NCI-H2029 treated with DMSO at 0.1 percent for 48 hours (cell line): Measurements from ENCODE around the gene MARK2.

Experiments
- DNase-seq: peaks from one replicate; lab custom pipeline; 2025; lab: John Stamatoyannopoulos, UW

Gene MARK2

DNA sequence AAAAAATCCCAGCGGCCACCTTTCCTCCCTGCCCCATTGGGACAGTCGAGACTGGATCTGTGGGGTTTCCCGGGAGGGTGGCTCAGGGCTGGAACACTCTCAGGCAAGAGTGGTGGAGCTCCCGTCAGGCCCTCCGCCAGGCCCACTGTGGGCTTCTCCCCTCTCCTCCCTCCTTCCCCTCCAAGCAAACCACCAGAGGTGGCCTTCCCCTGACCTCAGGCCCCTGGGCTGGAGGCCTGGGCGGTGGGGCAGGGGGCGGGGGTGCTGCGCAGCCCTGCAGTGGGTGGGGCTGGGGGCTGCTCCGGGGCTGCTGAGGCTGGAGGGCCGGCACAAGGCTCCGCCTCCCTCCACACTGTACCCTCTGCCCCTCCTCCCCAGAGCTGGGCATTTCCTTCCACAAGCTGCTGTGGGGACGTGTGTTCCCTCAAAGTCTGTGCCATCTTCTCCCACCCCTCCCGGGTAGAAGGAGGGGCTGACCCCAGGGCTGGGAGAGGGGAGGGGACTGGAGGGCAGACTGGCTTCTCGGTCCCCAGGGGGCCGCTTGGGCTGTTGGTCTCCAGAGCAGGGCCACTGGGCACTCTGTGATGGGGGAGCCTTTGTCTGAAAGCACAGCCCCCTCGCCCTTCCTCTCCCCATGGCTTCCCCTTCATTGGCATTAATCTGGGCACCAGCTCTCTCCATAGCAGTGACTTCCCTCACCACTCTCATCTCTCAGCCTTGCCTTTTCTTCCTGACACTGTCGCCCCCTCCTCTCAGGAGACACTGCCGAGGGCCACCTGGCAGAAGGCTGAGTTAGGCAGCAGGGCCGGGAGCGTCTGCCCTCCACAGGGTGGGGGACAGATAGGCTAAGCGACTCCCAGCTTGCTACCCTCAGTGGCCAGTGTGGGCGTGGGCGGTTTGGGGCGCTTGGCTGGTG, 70.9 kb downstream of the MARK2 start:
- DNase-seq: no peak

DNA sequence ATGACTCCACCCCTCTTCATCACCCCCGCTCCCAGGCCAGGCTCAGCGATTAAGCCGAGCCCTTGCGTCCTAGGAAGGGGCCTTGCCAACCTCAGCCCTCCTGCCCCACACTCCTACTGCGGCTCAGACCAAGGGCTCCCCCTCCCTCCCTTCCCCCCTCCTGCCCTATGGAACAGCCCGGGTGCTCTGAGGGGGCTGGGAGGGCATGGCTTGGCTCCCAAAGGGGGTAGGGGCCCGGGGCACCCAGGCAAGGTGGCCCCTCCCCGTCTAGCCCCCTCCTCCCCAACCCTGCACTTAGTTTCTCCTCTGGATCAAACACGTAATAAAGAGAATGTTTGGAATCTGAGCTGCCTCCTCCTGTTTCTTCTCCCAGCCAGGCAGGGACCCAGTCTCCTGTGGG, 71.8 kb downstream of the MARK2 start:
- DNase-seq: no peak

DNA sequence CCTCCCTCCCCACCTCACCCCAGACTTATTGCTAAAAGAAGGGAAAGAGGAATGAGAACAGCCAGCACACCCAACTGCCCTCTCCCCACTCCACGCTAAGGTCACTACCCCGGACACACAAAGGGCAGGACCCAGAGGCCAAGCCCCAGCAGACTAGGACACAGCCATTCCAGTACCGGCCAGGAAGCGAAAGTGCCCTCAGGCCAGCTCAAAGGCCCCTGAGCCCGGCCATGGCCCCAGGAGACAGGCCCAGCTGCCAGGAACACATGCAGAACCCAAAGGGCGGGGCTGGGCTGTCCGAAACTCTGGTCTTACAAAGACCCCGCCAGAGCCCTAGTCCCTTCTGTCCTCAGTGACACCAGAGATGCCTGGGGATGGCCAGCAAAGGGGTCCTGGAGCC, 72.5 kb downstream of the MARK2 start:
- no peak for DNase-seq

DNA sequence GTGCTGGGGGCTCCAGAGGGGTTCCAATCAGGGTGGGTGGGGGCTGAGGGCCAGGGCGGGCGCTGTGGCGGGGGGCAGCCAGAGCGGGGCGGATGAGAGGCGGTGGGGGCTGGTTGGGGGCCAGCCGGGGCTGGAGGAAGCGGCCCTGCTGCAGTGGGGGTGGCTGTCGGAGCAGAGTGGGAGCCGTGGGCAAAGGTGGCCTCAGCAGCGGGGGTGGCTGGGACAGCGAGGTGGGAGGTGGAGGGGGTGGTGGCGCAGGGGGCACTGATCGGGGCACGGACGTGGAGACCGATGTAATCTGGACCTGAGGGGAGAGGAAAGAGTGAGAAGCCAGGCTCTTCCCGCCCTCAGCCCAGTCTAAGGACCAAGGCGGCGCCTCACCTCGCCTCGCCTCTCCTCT, 73.0 kb downstream of the MARK2 start:
- DNase-seq: no peak

DNA sequence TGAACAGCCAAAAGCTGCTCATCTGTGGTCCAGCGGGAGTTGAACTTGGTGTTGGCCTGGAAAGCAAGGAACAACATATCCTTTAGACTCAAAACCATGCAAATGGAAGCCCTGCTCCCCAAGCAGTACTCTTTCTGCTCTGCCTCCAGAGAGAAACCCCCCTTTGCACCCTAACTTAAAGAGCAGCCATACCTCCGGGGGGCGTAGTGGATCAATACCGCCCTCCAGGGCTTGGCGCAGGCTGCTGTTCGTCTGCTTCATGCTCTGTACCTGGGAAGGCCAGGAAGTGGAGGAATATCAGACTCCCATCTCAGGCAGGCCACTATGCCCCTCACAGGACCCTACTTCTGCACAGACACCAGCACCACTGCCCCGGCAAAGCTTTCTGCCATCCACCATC, 73.8 kb downstream of the MARK2 start:
- DNase-seq: no peak

DNA sequence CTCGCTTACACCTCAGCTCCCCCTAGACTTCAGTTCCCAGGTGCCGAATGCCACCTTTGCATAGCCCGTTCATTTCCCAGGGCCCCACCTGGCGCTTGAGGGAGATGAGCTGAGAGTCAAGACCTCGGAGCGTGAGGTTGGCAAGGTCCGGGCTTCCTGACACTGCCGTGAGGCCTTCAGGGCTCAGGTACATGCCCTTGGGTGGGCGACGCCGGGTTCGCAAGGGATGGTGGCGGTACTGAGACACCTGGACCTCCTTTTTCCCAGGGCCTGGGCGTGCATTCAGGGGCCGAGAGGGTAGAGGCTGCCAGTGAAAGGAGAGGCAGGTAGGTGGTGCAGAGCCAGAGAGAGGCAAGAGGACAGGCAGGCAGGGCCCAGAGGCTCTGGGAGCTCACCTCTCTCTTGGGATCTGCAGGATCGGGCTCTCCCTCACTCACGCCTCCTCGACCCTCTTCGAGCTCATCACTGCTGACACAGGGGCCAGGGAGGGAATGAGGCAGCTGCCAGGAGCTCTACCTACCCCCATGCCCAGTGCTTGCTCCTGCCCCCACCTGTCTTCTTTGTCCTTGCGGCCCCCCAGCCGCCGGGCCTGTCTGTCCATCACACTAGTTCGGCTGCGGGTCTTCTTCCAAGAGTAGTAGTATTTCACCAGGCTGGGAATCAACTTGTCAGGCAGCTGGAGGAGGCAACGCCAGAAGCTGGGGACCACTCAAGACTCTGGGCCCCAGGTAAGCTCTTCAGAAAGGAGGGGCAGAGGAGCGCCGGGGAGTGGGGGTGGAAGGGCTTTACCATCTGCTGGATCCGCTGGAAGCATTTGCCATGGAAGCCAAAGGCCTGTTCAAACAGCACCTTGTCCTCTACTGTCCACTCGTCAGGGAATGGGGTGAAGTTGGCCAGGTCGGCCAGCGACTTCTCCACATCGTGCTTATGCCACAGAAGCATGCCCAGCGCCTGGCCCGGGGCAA, 75.2 kb downstream of the MARK2 start:
- no peak for DNase-seq

DNA sequence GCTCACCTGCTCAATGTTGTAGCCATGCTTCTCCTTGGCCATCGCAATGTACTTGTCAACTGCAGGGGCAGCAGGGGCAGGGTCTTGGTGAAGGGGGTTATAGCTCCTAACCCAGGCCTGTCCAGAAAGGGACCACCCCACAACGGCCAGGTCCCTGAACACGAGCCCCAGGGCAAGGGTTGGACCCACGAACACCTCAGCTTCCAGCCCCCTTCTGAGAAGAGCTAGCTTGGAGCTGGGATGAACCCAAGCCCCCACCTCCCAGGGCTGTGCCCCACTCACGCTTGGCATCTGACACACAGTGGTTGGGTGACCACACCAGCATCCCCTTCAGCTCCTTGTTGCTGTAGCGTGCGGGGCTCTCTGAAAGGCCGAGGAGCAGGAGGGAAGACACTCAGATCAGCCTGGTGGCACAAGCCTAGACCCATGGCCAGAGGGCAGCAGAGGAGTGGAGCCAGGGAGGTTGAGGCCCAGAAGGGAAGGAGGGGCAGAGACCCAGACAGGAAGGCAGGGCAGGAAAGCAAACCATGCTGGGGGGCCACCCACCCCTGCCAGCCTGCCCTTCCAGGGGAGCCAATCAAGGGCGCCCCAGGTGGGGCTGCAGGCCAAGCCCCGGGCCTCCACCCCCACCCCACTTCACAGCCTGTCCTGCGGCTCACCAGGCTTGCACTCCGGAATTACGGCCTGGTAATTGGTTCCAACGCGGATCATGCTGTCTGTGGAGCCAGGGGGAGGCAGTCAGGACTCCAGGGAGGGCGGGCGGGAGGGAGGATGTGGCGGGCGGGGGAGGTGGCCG, 76.2 kb downstream of the MARK2 start:
- DNase-seq: no peak

DNA sequence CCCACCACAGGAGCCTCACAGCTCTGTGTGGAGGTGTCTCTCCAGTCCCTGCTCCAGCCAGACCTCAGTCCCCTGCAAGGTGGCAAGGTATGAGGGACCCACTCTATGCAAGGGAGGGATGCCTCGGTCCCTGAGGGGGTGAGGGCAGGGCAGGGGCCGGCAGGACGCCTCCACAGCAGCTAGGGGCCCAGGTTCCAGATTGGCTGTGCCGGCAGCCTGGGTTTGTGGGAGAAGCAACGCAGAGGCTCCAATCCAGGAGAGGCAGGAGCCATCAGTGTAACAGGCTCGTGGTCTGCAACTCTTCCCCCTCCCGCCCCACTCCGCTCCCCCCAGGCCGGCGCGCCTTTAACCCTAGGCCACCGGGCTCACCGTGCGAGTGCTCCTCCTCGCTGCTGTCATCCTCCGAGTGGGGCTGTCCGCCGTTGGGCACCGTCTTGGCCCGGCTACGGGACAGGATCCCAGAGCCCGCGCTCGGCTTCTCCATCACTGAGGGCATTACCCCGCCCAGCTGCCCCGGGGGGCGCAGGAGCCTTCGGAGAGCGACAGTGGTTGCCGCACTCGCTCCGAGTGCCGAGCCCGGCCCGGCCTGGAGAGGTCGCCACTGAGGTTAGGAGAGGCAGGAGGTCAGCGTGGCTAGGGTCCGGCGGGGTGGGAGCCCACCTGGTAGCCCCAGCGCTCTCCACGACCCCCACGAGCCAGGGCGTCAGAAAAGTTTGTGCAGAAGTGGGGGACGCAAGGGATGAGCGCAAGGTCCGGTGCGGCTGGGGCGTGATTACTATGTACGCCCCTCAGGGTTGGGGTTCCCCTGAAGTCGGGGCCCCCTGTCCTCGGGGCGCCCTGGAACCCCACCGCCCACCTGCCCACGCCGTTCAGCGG, 77.3 kb downstream of the MARK2 start:
- no peak for DNase-seq

DNA sequence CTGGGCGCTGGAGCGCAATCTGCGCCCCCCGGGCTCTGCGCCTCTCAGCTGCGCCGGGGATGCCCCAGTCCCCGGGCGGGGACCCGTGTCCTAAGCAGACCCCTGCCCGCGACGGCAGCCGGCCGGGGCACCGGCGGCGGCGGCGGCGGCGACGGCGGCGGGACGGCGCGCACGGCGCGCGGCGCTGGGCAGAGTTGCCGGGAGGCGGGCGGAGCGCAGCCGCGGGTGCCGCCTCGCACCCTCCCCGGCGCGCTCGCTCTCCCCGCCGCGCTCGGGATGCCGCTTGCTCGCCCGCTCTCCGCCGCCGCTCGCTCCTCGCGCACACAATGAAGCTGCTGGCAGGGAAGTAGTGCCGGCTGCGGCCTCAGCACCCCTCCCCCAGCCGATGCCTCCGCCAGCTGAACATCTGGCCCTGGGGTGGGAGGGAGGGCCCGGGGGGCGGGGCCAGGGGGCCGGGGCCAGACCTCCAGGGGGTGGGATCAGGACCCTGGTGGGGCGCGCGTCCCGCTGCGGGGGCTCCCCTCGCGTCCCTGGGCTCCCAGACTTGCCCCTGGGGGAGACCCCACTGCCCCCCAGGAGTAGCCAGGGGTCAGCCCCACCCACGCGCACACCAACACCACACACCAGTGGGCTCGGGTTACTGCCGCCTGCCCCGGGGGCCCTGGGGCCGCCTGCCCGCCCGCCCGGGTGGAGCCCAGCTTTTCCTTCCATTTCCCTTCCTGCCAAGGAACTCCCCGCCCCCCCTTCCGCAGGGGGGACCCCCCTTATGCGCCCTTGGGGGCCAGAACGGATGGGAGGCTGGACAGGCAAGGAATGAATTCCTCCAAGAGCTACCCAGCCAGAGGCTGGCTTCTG, 78.2 kb downstream of the MARK2 start, which contains the start of gene RCOR2:
Gene RCOR2 (minus strand): TSS at position 328 of the 855 bp plus-strand sequence. CDS start 708 bp downstream, outside the sequence.
- DNase-seq: peak; percentile 61

DNA sequence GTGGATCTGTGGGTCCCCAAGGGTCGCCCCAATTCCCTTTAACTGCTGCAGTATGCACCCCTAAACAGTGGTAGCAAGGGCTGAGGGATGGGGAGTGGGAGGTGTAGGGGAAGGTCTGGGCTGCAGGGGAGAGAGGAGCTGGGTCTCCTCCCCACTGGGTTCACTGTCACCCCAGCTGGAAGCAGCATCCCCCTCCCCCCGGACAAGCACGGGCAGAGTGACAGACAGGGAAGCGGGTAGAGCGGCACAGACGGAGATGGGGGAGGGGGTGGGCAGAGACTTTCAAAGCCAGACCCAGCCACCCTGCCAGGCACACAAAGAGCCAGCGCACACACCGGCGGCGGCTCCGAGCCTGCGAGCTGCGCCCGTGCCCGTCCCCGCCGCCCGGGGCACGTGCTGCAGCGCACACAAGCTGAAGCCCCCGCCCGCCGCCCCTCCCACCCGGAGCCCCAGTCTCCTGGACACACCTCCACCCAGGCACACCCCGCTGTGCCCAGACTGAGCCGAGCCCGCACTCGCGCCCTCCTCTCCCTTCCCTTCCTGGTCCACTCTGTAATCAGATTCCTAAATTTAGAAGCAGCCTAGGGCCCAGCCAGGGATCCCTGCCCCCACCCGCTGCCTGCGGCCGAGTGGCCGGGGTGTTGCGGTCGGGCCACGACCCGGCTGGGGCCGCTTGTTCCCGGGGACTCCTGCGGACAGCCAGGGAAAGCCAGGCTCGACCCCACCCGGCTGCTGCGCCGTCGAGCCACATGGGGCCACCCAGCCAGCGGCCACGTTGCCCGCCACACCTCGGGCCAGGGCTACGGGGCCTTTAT, 79.0 kb downstream of the MARK2 start:
- DNase-seq: peak; percentile 29

DNA sequence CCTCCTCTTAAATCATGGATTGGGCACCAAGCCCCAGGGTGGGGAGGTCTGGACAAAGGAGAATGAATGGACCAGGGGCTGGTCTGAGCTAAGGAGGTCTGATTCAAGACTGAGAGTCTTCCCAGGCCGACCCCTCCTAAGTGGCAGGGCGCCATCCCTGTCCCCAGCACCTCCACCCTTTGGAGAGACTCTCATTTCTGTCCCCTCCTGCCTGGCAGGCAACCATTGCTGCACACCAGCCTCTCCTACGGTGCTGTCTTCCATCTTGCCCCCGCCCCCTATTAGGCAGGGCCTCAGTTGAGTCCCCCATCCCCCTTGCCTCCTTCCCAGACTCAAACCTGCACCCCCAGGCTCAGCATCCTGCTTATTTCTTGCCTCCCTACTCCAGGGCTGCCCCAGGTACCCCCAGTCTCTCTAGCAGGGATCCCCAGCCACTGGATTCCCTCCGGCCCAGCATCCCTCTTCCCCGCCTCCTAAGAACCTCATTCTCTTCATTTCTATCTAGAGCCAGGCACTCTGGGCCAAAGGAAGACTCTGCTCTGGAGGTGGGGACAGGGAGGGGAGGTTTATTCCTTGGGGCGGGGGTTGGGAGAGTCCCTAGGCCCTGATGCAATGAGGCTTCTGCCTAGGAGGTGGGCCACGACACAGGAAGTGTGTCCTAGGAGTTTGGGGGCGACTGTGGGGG, 79.7 kb downstream of the MARK2 start:
- no peak for DNase-seq

DNA sequence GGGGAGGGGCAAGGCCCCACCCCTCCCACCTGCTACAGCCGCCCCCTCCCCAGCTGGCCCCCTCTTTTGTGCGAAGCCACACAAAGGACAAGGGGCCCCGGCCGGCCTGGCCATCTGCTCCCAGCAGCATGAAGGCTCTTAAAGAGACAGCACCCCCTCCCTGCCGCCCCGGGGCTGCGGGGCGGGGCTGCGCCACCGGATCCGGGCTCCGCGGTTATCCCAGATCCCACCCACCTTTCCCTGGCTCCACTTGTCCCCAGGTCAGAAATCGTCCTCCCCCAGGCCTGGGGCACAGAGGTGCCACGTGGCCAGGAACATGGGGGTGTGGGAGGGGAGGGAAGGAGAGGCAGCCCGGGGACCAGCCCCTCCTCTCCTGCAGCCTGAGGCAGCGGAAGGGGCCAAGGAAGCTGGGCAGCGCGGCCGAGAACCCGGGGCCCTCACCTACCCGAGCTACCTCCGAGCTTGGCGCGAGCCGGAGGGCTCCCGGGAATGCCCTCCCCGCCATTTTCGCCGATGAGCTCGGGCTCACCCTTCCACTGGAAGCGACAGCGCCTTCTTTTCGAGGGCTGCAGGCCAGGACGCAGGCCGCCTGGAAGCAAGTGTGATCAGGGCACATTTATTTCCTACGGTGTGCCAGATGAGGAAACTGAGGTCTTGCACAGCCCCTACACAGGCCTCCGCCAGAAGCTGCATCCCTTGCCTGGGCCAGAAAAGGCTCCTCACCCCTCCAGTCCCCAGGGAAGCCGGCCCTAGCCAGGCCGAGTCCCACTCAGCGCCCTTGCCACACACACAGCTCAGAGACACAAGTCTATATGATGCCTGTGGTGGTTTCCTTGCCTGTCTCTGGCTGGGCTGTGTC, 80.6 kb downstream of the MARK2 start:
- no peak for DNase-seq

DNA sequence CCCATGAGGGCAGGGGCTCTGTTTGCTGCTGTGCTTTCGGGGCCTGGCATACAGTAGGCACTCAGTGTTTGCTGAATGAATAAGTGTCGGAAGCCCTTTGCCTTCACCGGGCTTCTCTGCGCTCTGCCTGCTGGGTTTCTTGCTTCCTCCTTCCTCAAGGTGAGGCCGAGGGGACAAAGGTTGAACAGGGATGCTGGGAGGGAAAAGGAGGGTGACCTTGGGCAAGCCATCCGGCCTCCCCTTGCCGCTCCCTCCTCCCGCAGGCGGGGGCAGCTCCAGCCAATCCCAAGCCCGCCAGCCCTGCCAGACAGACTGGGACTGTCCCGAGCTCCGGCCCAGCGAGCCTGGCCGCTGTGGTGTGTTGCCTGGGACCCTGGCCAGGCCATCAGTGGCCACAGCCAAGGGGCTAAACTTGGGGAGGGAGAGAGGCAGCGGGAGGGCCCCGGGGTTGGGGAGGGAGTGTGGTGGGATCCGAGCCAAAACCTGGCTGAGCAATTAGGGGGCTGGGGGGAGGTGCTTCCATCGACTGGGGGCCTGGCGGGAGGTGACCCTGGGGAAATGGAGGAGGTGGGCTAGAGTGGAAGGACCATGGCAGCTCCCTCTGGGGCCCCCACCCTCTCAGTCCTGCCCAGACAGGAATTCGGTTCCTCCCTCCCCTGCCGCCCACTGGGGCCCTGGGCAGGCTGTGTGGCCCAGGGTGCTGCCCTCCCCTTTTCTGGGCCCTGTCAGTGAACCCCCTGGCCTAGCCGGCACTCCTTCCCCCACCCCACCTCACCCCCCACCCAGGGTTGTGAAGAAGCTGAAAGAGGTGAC, 81.4 kb downstream of the MARK2 start:
- no peak for DNase-seq

DNA sequence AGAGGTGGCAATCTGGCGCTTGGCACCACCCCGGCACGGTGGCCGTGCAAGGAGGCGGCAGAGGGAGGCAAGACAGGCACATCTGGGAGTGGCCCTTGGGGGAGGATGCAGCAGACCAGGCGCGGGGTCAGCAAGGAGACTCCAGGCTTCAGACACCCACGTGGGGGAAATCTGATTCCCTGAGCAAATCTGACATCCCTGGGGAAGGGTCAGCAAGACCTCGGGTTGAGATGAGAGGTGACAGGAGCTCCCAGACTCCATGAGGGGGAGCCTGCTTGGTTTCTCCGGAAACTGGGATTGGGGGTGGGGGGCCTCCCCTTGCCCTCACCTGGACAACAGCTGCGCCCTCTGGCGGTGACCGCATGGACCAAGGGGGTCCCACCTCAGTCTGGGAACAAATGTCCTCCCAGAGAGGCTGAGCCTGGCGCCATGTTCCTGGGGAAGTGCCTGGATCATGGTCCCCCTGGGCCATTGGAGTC, 82.1 kb downstream of the MARK2 start:
- no peak for DNase-seq

DNA sequence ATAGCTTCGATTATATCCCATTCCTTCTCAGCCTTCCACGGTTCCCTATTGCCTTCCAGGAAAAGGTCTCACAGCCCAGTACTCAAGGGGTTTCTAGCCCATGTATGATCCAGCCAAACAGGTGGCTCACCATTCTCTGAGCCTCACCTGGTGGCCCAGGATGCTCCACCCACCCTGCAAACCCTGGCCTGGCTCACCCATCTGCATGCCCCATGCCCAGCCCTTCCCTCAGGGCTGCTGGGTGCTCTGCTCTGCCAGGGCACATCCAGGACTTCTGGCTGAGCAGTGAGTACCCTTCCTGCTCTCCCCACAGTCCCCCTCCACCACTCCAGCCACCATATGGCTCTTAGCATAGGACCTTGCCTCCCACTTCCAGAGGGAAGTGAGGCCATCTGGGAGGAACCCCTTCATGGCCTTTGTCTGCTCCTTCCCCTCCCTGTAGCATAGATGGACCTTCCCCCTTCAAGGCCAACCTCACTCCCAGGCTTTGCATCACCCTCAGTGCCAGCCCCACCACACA, 83.8 kb downstream of the MARK2 start:
- DNase-seq: no peak

DNA sequence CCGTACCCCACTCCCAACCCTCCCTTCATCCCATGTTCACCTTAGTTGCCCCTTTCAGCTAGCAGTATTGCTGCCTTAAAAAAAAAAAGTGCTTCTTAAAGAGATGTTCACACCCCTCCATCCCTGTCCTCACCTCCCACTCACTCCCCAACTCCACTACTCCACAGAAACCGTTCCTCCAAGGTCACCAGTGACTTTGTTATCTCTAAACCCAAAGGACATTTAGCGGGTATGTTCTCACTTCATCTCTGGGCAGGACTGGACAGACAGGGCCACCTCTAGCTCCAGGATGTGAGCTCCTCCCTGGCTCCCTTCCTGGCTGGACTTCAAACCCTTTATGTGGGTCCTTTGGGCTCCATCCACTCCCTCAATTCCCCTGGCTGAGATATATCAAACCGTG, 84.4 kb downstream of the MARK2 start:
- DNase-seq: no peak
